HCT116 (cell line): Measurements from ENCODE around the gene ITSN1. TPM values are rescaled to one million over a fixed set of nuclear protein-coding genes. Genes with fewer than 3 reads are reported as not detected.

Experiments
- ATAC-seq: fragments of 200-7000 bp; cut with Tn5 transposase; 2 replicates; pipeline ENCODE4 v1.9.1; 2020; ENCODE audit warnings: mild to moderate bottlenecking, moderate library complexity
- BruUV-seq: library from RNA; stranded (reverse); fragments of 400-500 nt; replicated peaks from 2 replicates; lab custom pipeline; 2021; lab: Mats Ljungman, UMichigan
- CTCF ChIA-PET: fragments of 300-600 bp; sonication (Branson Sonifier 250); formaldehyde crosslinking; loops from one replicate; lab custom pipeline; 2021; ENCODE audit warnings: antibody characterized with exemption; lab: Charles Lee
- POLR2A ChIA-PET: fragments of 300-600, 350-600 bp; sonication (Branson Sonifier 250); formaldehyde crosslinking; loops from one replicate; lab custom pipeline; 2021; ENCODE audit warnings: antibody characterized with exemption; lab: Charles Lee
- RAD21 ChIA-PET, 2 experiments: fragments of 300-600 bp; sonication (Branson Sonifier 250); formaldehyde crosslinking; loops; one replicate each; lab custom pipeline; 2023; ENCODE audit warnings: low total read pairs in 2 of 2; ENCODE audit not compliant: uncharacterized antibody in 2 of 2, unreplicated experiment in 2 of 2, low non-redundant PET in 1 of 2; lab: Charles Lee
- DNase-seq: peaks from one replicate; pipeline ENCODE4 v3.0.0-alpha.2; 2010; ENCODE audit warnings: low read depth, low spot score
- H2AFZ ChIP-seq: fragments of 200-600 bp; shearing (Covaris generic), sonication (generic); 2 replicates; pipeline ENCODE4 v1.6.1; 2017; ENCODE audit warnings: low read depth, mixed run types, mixed read lengths, antibody characterized with exemption, low read length; ENCODE audit not compliant: poor library complexity, severe bottlenecking
- H3K27ac ChIP-seq: 2 replicates; pipeline ENCODE4 v1.5.1; 2012; ENCODE audit warnings: low read depth, low read length
- H3K27me3 ChIP-seq: fragments of 200-600 bp; sonication (generic); 2 replicates; pipeline ENCODE4 v1.6.1; 2016; ENCODE audit warnings: mixed run types, low read length, mixed read lengths; ENCODE audit not compliant: insufficient read depth
- H3K36me3 ChIP-seq, 2 experiments: fragments of 200-500 bp in 1 of 2; fragments of 200-600 bp in 1 of 2; sonication (Bioruptor generic) in 1 of 2; sonication (generic) in 1 of 2; 2 replicates each; pipeline versions ENCODE4 v1.5.1 to v1.6.1; 2014 to 2016; ENCODE audit warnings: low read length in 2 of 2, inconsistent platforms in 1 of 2, mixed read lengths in 1 of 2, mixed run types in 1 of 2; ENCODE audit not compliant: insufficient read depth in 2 of 2, control insufficient read depth in 1 of 2
- H3K4me1 ChIP-seq, 2 experiments: fragments of 200-600 bp in 1 of 2; sonication (generic) in 1 of 2; 2 replicates each; pipeline versions ENCODE4 v1.5.1 to v1.6.1; 2012 to 2017; ENCODE audit warnings: low read length in 2 of 2, inconsistent platforms in 1 of 2, mild to moderate bottlenecking in 1 of 2, mixed read lengths in 1 of 2, mixed run types in 1 of 2, moderate library complexity in 1 of 2; ENCODE audit not compliant: insufficient read depth in 2 of 2, control insufficient read depth in 1 of 2
- H3K4me2 ChIP-seq: fragments of 200-600 bp; sonication (generic); 2 replicates; pipeline ENCODE4 v1.6.1; 2017; ENCODE audit warnings: mixed run types, low read length, mixed read lengths
- H3K4me3 ChIP-seq, 2 experiments: fragments of 200-600 bp in 1 of 2; sonication (generic) in 1 of 2; replicated peaks in 1 of 2; 2 replicates each; pipeline ENCODE4 v1.5.1; 2011 to 2016; ENCODE audit warnings: low read length in 2 of 2, control low read depth in 1 of 2, low read depth in 1 of 2, mild to moderate bottlenecking in 1 of 2, mixed read lengths in 1 of 2, mixed run types in 1 of 2
- H3K79me2 ChIP-seq: fragments of 200-600 bp; sonication (generic); 2 replicates; pipeline ENCODE4 v1.6.1; 2017; ENCODE audit warnings: mild to moderate bottlenecking, mixed run types, low read length, moderate library complexity, mixed read lengths; ENCODE audit not compliant: insufficient read depth
- H3K9ac ChIP-seq: fragments of 200-600 bp; sonication (generic); 2 replicates; pipeline ENCODE4 v1.6.1; 2016; ENCODE audit warnings: low read length, mixed read lengths
- H3K9me2 ChIP-seq: fragments of 200-600 bp; sonication (generic), shearing (Covaris generic); 2 replicates; pipeline ENCODE4 v1.6.1; 2017; ENCODE audit warnings: mixed run types, mild to moderate bottlenecking, moderate library complexity; ENCODE audit not compliant: insufficient read depth
- H3K9me3 ChIP-seq, 2 experiments: fragments of 200-500 bp in 1 of 2; fragments of 200-600 bp in 1 of 2; sonication (Bioruptor generic) in 1 of 2; sonication (generic) in 1 of 2; 2 replicates each; pipeline ENCODE4 v1.6.1; 2014 to 2017; ENCODE audit warnings: low read length in 2 of 2, mixed read lengths in 2 of 2, inconsistent platforms in 1 of 2, low read depth in 1 of 2, mild to moderate bottlenecking in 1 of 2, mixed run types in 1 of 2, moderate library complexity in 1 of 2; ENCODE audit not compliant: control insufficient read depth in 1 of 2, insufficient read depth in 1 of 2
- H4K20me1 ChIP-seq: fragments of 200-600 bp; sonication (generic), shearing (Covaris generic); 2 replicates; pipeline ENCODE4 v1.6.1; 2017; ENCODE audit warnings: mixed run types, mild to moderate bottlenecking, moderate library complexity; ENCODE audit not compliant: insufficient read depth
- ATF3 ChIP-seq: IDR thresholded peaks from 2 replicates; pipeline ENCODE4 v1.6.1; 2012
- CBX3 ChIP-seq: IDR thresholded peaks from 2 replicates; pipeline ENCODE4 v1.6.1; 2012; ENCODE audit warnings: low read depth
- EGR1 ChIP-seq: IDR thresholded peaks from 2 replicates; pipeline ENCODE4 v1.6.1; 2012; ENCODE audit warnings: low read depth
- ELF1 ChIP-seq: IDR thresholded peaks from 2 replicates; pipeline ENCODE4 v1.6.1; 2012; ENCODE audit warnings: low read depth, borderline replicate concordance
- EZH2 ChIP-seq: fragments of 200-600 bp; sonication (generic); IDR thresholded peaks from 2 replicates; pipeline ENCODE4 v1.6.1; 2017; ENCODE audit warnings: antibody characterized with exemption, mixed run types
- EZH2phosphoT487 ChIP-seq: fragments of 200-600 bp; IDR thresholded peaks from 2 replicates; pipeline ENCODE4 v1.6.1; 2018; ENCODE audit warnings: antibody characterized with exemption, borderline replicate concordance
- MAX ChIP-seq: IDR thresholded peaks from 2 replicates; pipeline ENCODE4 v1.6.1; 2012
- POLR2AphosphoS5 ChIP-seq: IDR thresholded peaks from 2 replicates; pipeline ENCODE4 v1.6.1; 2011; ENCODE audit warnings: mild to moderate bottlenecking, low read depth, low read length, moderate library complexity
- SRF ChIP-seq: IDR thresholded peaks from 2 replicates; pipeline ENCODE4 v1.6.1; 2012; ENCODE audit warnings: low read depth
- TCF7L2 ChIP-seq: IDR thresholded peaks from 2 replicates; pipeline ENCODE4 v1.7.0; 2011; ENCODE audit warnings: borderline replicate concordance, inconsistent platforms; ENCODE audit not compliant: insufficient read depth, insufficient read length; ENCODE audit errors: extremely low read depth
- YY1 ChIP-seq: IDR thresholded peaks from 2 replicates; pipeline ENCODE4 v1.6.1; 2011; ENCODE audit warnings: low read length, low read depth, moderate library complexity, mild to moderate bottlenecking; ENCODE audit not compliant: insufficient replicate concordance; ENCODE audit errors: extremely low read depth
- ZBTB33 ChIP-seq: IDR thresholded peaks from 2 replicates; pipeline ENCODE4 v1.6.1; 2011; ENCODE audit warnings: mild to moderate bottlenecking, low read length, moderate library complexity; ENCODE audit not compliant: insufficient replicate concordance; ENCODE audit errors: extremely low read depth
- ZFX ChIP-seq: fragments of 450-650 bp; IDR thresholded peaks from 2 replicates; pipeline ENCODE4 v1.6.1; 2017
- ZNF274 ChIP-seq: fragments of 200-500 bp; sonication (Bioruptor generic); IDR thresholded peaks from 2 replicates; pipeline ENCODE4 v1.6.1; 2014; ENCODE audit warnings: mild to moderate bottlenecking, low read depth, low read length, inconsistent platforms
- intact Hi-C: fragments of 100-400 bp; cut with micrococcal nuclease; formaldehyde crosslinking; loops from 2 replicates; pipeline ENCODE4 v1.10.0; 2022
- total RNA-seq: library from RNA; stranded (reverse); gene quantifications from one replicate; pipeline ENCODE4 v1.2.1, GENCODE V29; 2021; ENCODE audit not compliant: unreplicated experiment

The ITSN1 gene
- total RNA-seq, 1 experiment from 2014 or later = 25.8 TPM

- no peak overlapping the region for H3K27ac ChIP-seq
- H3K9me2 ChIP-seq = no peaks in the 10 kb centered on the region
- H3K9ac ChIP-seq = no peak overlapping the region
- no peak overlapping the region for H3K4me3 ChIP-seq
- no peak overlapping the region for H3K4me2 ChIP-seq
- POLR2A ChIA-PET = no interaction called here
- H3K9me3 ChIP-seq = no peaks in the 10 kb centered on the region
- H3K4me1 ChIP-seq = peaks cover 0 to 7% of the 10 kb centered on the region in 2 experiments; a peak in 3 of 4 replicates
- ATAC-seq (no peak), DNase-seq (no peak)
- H3K36me3 ChIP-seq = peaks cover 0 to 4% of the 10 kb centered on the region in 2 experiments; a peak in 3 of 4 replicates
- no peaks in the 10 kb centered on the region for H4K20me1 ChIP-seq
- H3K79me2 ChIP-seq = no peaks in the 10 kb centered on the region
- TF ChIP-seq SRF (no peak), ZBTB33 (no peak), EGR1 (no peak)
- TF ChIP-seq, all 23 proteins: peak for 0
- CTCF ChIA-PET = no interaction called here
- Histone ChIP-seq H2AFZ (no peak overlapping the region), H3K27me3 (no peaks in the 10 kb centered on the region)
- RAD21 ChIA-PET = no interaction called here
- intact Hi-C loops = no loop called here
- no TSS peak for BruUV-seq
These were observed 256.3 kb downstream of the ITSN1 start for GRCh38 chr21:33898586-33898985.

- ATAC-seq = no peak
- intact Hi-C loops = no loop called here
- H3K36me3 ChIP-seq = peaks cover 3 to 10% of the 10 kb centered on the region in 2 experiments; a peak in 3 of 4 replicates
- CTCF ChIA-PET = no interaction called here
- H3K27me3 ChIP-seq = no peaks in the 10 kb centered on the region
- no peaks in the 10 kb centered on the region for H3K9me2 ChIP-seq
- H3K9ac ChIP-seq = no peak overlapping the region
- peaks cover 0 to 7% of the 10 kb centered on the region in 2 experiments; a peak in 3 of 4 replicates for H3K4me1 ChIP-seq
- H3K4me2 ChIP-seq = no peak overlapping the region
- H3K79me2 ChIP-seq = no peaks in the 10 kb centered on the region
- POLR2A ChIA-PET = no interaction called here
- H3K9me3 ChIP-seq = no peaks in the 10 kb centered on the region
- no peak overlapping the region for H2AFZ ChIP-seq
- RAD21 ChIA-PET = no interaction called here
- no peak for DNase-seq
- H3K27ac ChIP-seq = no peak overlapping the region
- H4K20me1 ChIP-seq = no peaks in the 10 kb centered on the region
- no peak overlapping the region for H3K4me3 ChIP-seq
- no TSS peak for BruUV-seq
- TF ChIP-seq ZBTB33 = no peak
- no peak for TF ChIP-seq MAX
- no peak for TF ChIP-seq EZH2
- no peak for TF ChIP-seq ZFX
- no peak for TF ChIP-seq TCF7L2
- no peak for TF ChIP-seq POLR2AphosphoS5
- TF ChIP-seq ELF1 = no peak
- TF ChIP-seq SRF = no peak
- TF ChIP-seq CBX3 = no peak
- no peak for TF ChIP-seq ZNF274
- TF ChIP-seq ATF3 = no peak
- no peak for TF ChIP-seq YY1
- TF ChIP-seq EGR1 = no peak
- no peak for TF ChIP-seq EZH2phosphoT487
These were observed 256.9 kb downstream of the ITSN1 start for GRCh38 chr21:33899199-33899598.
